DND-41 (cell line): ENCODE data around the gene MICOS13.

Experiments used
- ATAC-seq: fragments of 200-7000 bp; cut with Tn5 transposase; 3 replicates; pipeline ENCODE4 v1.9.1; 2021; ENCODE audit warnings: low read depth; ENCODE audit not compliant: insufficient read depth
- DNase-seq: peaks from one replicate; pipeline ENCODE4 v3.0.0-alpha.2; 2020
- H2AFZ ChIP-seq: 2 replicates; pipeline ENCODE4 v1.6.0; 2012; ENCODE audit warnings: low read depth, low read length
- H3K27ac ChIP-seq: 2 replicates; pipeline ENCODE4 v1.5.1; 2012; ENCODE audit warnings: low read length, inconsistent platforms
- H3K27me3 ChIP-seq: fragments of 200-600 bp; sonication (generic); 2 replicates; pipeline ENCODE4 v1.6.0; 2012; ENCODE audit warnings: low read length, mild to moderate bottlenecking, inconsistent platforms; ENCODE audit not compliant: insufficient read depth, poor library complexity
- H3K36me3 ChIP-seq: 2 replicates; pipeline ENCODE4 v1.5.1; 2012; ENCODE audit warnings: low read length, inconsistent platforms; ENCODE audit not compliant: insufficient read depth
- H3K4me1 ChIP-seq: 2 replicates; pipeline ENCODE4 v1.5.1; 2012; ENCODE audit warnings: mild to moderate bottlenecking, low read length; ENCODE audit not compliant: insufficient read depth
- H3K4me2 ChIP-seq: 2 replicates; pipeline ENCODE4 v1.6.0; 2012; ENCODE audit warnings: mild to moderate bottlenecking, moderate library complexity, low read length, inconsistent platforms; ENCODE audit not compliant: insufficient read depth
- H3K4me3 ChIP-seq, 2 experiments: fragments of 200-600 bp in 1 of 2; shearing (Covaris generic) in 1 of 2; 2 replicates each; pipeline ENCODE4 v1.5.1; 2012 to 2016; ENCODE audit warnings: inconsistent platforms in 2 of 2, low read length in 2 of 2, mild to moderate bottlenecking in 2 of 2, low read depth in 1 of 2, moderate library complexity in 1 of 2
- H3K79me2 ChIP-seq: 2 replicates; pipeline ENCODE4 v1.6.0; 2012; ENCODE audit warnings: low read length, inconsistent platforms; ENCODE audit not compliant: insufficient read depth
- H3K9ac ChIP-seq: 2 replicates; pipeline ENCODE4 v1.6.0; 2012; ENCODE audit warnings: low read depth, mild to moderate bottlenecking, inconsistent platforms, low read length, moderate library complexity
- H3K9me3 ChIP-seq: 2 replicates; pipeline ENCODE4 v1.5.1; 2012; ENCODE audit warnings: low read length, moderate library complexity, mild to moderate bottlenecking, inconsistent platforms; ENCODE audit not compliant: insufficient read depth, severe bottlenecking
- H4K20me1 ChIP-seq: 2 replicates; pipeline ENCODE4 v1.6.0; 2012; ENCODE audit warnings: low read length; ENCODE audit not compliant: insufficient read depth
- EZH2 ChIP-seq: IDR thresholded peaks from 3 replicates; pipeline ENCODE4 v1.6.1; 2012; ENCODE audit warnings: borderline replicate concordance, low read depth, mild to moderate bottlenecking, moderate library complexity, low read length, inconsistent platforms; ENCODE audit not compliant: severe bottlenecking
- TF ChIP-seq, protein P1 (sequence below): IDR thresholded peaks from 2 replicates; pipeline ENCODE4 v1.5.1; 2012; ENCODE audit warnings: borderline replicate concordance, low read length, moderate library complexity, mild to moderate bottlenecking; ENCODE audit not compliant: poor library complexity, severe bottlenecking; ENCODE audit errors: extremely low read depth

Gene MICOS13

GRCh38 chr19:5665781-5666513, 14.4 kb downstream of the MICOS13 start:
- H3K4me1 ChIP-seq: no peaks in the 10 kb centered on the region
- H3K9me3 ChIP-seq: no peaks in the 10 kb centered on the region
- DNase-seq: no peak
- no peak for TF ChIP-seq EZH2
- TF ChIP-seq, protein P1, sequence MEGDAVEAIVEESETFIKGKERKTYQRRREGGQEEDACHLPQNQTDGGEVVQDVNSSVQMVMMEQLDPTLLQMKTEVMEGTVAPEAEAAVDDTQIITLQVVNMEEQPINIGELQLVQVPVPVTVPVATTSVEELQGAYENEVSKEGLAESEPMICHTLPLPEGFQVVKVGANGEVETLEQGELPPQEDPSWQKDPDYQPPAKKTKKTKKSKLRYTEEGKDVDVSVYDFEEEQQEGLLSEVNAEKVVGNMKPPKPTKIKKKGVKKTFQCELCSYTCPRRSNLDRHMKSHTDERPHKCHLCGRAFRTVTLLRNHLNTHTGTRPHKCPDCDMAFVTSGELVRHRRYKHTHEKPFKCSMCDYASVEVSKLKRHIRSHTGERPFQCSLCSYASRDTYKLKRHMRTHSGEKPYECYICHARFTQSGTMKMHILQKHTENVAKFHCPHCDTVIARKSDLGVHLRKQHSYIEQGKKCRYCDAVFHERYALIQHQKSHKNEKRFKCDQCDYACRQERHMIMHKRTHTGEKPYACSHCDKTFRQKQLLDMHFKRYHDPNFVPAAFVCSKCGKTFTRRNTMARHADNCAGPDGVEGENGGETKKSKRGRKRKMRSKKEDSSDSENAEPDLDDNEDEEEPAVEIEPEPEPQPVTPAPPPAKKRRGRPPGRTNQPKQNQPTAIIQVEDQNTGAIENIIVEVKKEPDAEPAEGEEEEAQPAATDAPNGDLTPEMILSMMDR: no peak
- no peak overlapping the region for H3K4me2 ChIP-seq
- no peak overlapping the region for H3K4me3 ChIP-seq
- no peaks in the 10 kb centered on the region for H3K27me3 ChIP-seq
- no peak overlapping the region for H3K27ac ChIP-seq
- H3K36me3 ChIP-seq: peaks cover 90% of the 10 kb centered on the region
- H4K20me1 ChIP-seq: peaks cover 17% of the 10 kb centered on the region
- H3K79me2 ChIP-seq: no peaks in the 10 kb centered on the region
- H3K9ac ChIP-seq: no peak overlapping the region
- ATAC-seq: no peak
- no peak overlapping the region for H2AFZ ChIP-seq

DNA sequence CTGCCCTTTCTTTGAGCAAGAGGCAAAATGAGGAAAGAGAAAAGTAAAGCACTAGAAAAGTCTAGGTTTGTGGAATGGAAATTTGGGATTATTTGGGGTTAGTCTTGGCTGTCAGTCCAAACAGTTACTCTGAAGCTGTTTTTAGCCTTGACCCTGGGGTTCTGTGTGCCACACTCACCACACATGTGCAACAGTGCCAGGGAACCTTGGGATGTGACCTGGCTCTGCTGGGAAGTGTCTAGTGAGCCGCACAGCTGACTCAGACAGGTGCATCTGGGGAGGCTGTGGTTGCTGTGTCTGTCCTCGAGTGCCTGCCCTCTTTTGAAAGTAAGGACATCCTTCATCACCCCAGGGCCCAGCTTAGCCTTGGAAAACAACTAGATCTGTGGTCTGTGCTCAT, 15.8 kb downstream of the MICOS13 start:
- Histone ChIP-seq H3K4me1 (no peaks in the 10 kb centered on the region), H3K9ac (no peak overlapping the region), H3K27me3 (no peaks in the 10 kb centered on the region), H4K20me1 (peaks cover 21% of the 10 kb centered on the region), H3K27ac (no peak overlapping the region), H3K4me2 (no peak overlapping the region), H3K4me3 (no peak overlapping the region), H3K9me3 (no peaks in the 10 kb centered on the region), H3K79me2 (peaks cover 3% of the 10 kb centered on the region; the same call in 1 of the 2 replicates), H3K36me3 (peaks cover 96% of the 10 kb centered on the region), H2AFZ (no peak overlapping the region)
- TF ChIP-seq, protein P1: no peak
- TF ChIP-seq EZH2: no peak
- ATAC-seq (no peak), DNase-seq (no peak)

GRCh38 chr19:5663904-5664303, 16.4 kb downstream of the MICOS13 start:
- peaks cover 3% of the 10 kb centered on the region; the same call in 1 of the 2 replicates for H3K79me2 ChIP-seq
- H2AFZ ChIP-seq: no peak overlapping the region
- no peaks in the 10 kb centered on the region for H3K4me1 ChIP-seq
- H3K27me3 ChIP-seq: no peaks in the 10 kb centered on the region
- H3K27ac ChIP-seq: no peak overlapping the region
- H3K36me3 ChIP-seq: peaks cover 95% of the 10 kb centered on the region
- TF ChIP-seq EZH2: no peak
- TF ChIP-seq, protein P1: no peak
- ATAC-seq: no peak
- no peak overlapping the region for H3K9ac ChIP-seq
- no peaks in the 10 kb centered on the region for H3K9me3 ChIP-seq
- H3K4me3 ChIP-seq: no peak overlapping the region
- H3K4me2 ChIP-seq: no peak overlapping the region
- no peak for DNase-seq
- H4K20me1 ChIP-seq: peaks cover 21% of the 10 kb centered on the region

DNA sequence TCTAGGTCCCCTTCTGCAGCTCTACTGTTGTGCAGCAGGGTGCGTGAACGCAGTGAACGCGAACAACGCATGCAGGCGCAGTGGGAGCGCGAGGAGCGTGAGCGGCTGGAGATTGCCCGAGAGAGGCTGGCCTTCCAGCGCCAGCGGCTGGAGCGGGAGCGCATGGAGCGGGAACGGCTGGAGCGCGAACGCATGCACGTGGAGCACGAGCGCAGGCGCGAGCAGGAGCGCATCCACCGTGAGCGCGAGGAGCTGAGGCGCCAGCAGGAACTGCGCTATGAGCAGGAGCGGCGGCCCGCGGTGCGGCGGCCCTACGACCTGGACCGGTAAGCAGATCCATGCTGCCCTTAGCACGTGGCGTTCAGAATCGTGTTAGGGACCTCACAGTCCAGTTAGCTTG, 18.8 kb downstream of the MICOS13 start:
- Histone ChIP-seq H3K9ac (no peak overlapping the region), H3K27me3 (no peaks in the 10 kb centered on the region), H3K4me2 (no peak overlapping the region), H3K4me3 (no peak overlapping the region), H3K4me1 (no peaks in the 10 kb centered on the region), H4K20me1 (peaks cover 8% of the 10 kb centered on the region; the same call in 1 of the 2 replicates), H3K27ac (no peak overlapping the region), H3K9me3 (no peaks in the 10 kb centered on the region), H3K79me2 (peaks cover 3% of the 10 kb centered on the region; the same call in 1 of the 2 replicates), H2AFZ (no peak overlapping the region), H3K36me3 (peaks cover 93% of the 10 kb centered on the region)
- ATAC-seq: no peak
- TF ChIP-seq, protein P1: no peak
- no peak for TF ChIP-seq EZH2
- no peak for DNase-seq
